ENCODE results near the gene PUS7. TPM values are rescaled to one million over a fixed set of nuclear protein-coding genes. Genes with fewer than 3 reads are reported as not detected.
A peak's percentile ranks its signal among the peaks of the same experiment; 100 is the strongest.

Gene PUS7
- total and polyA plus RNA-seq, 2 of the 8 experiments (the other 6 are each of a cell fraction or from before 2014, with no cell fraction given) = 18.9 to 65.2 TPM

DNA sequence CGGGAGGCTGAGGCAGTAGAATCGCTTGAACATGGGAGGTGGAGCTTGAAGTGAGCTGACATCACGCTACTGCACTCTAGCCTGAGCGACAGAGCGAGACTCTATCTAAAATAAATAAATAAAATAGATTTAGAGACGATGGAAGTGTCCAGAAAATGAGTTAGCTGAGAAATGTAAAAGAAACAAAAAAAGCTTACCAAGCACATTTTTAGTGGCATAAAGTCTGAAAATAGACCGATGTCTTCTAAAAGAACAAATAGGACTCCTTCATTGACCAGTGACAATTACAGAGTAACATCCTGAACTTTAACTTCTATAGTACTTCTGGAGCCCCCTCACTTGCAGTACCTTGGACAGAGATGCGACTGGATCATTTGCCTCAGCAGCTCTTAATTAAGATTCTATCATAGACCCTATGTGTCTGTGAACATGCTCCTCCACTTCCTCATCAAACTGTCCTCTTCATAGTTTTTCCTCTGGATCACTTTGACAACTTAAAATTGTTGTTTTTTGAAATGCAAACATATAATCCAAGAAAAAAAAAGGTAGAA is 108.1 kb downstream of the PUS7 start:
- H3K23me2 ChIP-seq (ENCODE audit: low read depth, low read length) = no peaks in the 10 kb centered on the region
- H2BK15ac ChIP-seq (ENCODE audit: low read length) = no peak overlapping the region
- no peaks in the 10 kb centered on the region for H4K20me1 ChIP-seq (replicated peaks in 1 of 2; ENCODE audit: control insufficient read depth in 1 of 2, insufficient read depth in 2 of 2, low read length in 2 of 2)
- no peak overlapping the region for H3K23ac ChIP-seq (ENCODE audit: insufficient read length)
- no peak overlapping the region for H2BK12ac ChIP-seq (ENCODE audit: low read depth, low read length)
- no peaks in the 10 kb centered on the region for H3K79me1 ChIP-seq (ENCODE audit: low read depth, low read length)
- no peak overlapping the region for H3K14ac ChIP-seq (ENCODE audit: insufficient read length)
- no peak overlapping the region for H2AK5ac ChIP-seq (ENCODE audit: low read depth, low read length)
- no peak overlapping the region for H3K27ac ChIP-seq (ENCODE audit: low read depth, low read length)
- CTCF ChIA-PET (ENCODE audit: partially characterized antibody) = interaction anchor here (1.0 to 3.8 kb wide), 5 partner anchors 8 to 46 kb away, joined by 3 to 20 read pairs (median 5); no protein-coding TSS in a partner anchor
- H4K8ac ChIP-seq (ENCODE audit: extremely low read depth, insufficient read depth, low read length) = no peak overlapping the region
- TF ChIP-seq PHF8 (conservative IDR thresholded peaks at IDR 0.05; ENCODE audit: low read depth, low read length) (no peak), MAFK (IDR thresholded peaks at IDR 0.05; ENCODE audit: low read depth, low read length) (peak; percentile 14; the same call in 1 of the 2 replicates), EGR1 (IDR thresholded peaks at IDR 0.05; ENCODE audit: borderline replicate concordance, low read depth, low read length) (no peak), RXRA (IDR thresholded peaks at IDR 0.05; ENCODE audit: insufficient read depth, low read depth, low read length) (no peak), CHD1 (IDR thresholded peaks at IDR 0.05; ENCODE audit: low read depth, low read length) (no peak), RBBP5 (IDR thresholded peaks at IDR 0.05; ENCODE audit: borderline replicate concordance, low read depth, low read length) (no peak)
- H3K4me2 ChIP-seq (ENCODE audit: insufficient read depth in 1 of 2, low read depth in 2 of 2, low read length in 2 of 2) = no peak overlapping the region
- H3K18ac ChIP-seq (ENCODE audit: extremely low read depth, low read length) = no peak overlapping the region
- no peak overlapping the region for H4K91ac ChIP-seq (replicated peaks; ENCODE audit: insufficient read length, low read length)
- no peak overlapping the region for H2AFZ ChIP-seq (ENCODE audit: low read length)
- no peak overlapping the region for H2BK5ac ChIP-seq (ENCODE audit: low read depth, low read length)
- DNase-seq (ENCODE audit: low read depth in 1 of 2, low spot score in 2 of 2) (no peak), FAIRE-seq (no peak)
- no peaks in the 10 kb centered on the region for H3K4me1 ChIP-seq (replicated peaks in 1 of 4; ENCODE audit: control insufficient read depth in 3 of 4, insufficient read depth in 4 of 4, low read length in 3 of 4)
- H4K5ac ChIP-seq (ENCODE audit: insufficient read length, low read depth, low read length) = no peak overlapping the region
- H3K79me2 ChIP-seq (ENCODE audit: control insufficient read depth in 1 of 2, insufficient read depth in 2 of 2, low read length in 2 of 2) = no peaks in the 10 kb centered on the region
- H3K4ac ChIP-seq (replicated peaks; ENCODE audit: insufficient read length, low read depth, low read length) = no peak overlapping the region
- H3K56ac ChIP-seq (replicated peaks; ENCODE audit: insufficient read length, low read depth, low read length) = no peak overlapping the region
- no peak overlapping the region for H3K9ac ChIP-seq (replicated peaks in 1 of 4; ENCODE audit: extremely low read depth in 1 of 4, low read depth in 3 of 4, low read length in 3 of 4)
- H2BK20ac ChIP-seq (ENCODE audit: low read length) = no peak overlapping the region
- no peaks in the 10 kb centered on the region for H3K27me3 ChIP-seq (replicated peaks in 1 of 4; ENCODE audit: control insufficient read depth in 3 of 4, extremely low read depth in 1 of 4, insufficient read depth in 3 of 4, low read length in 3 of 4)
- no peaks in the 10 kb centered on the region for H3K36me3 ChIP-seq (ENCODE audit: control insufficient read depth in 2 of 4, insufficient read depth in 4 of 4, low read length in 3 of 4)
- peaks cover 0 to 6% of the 10 kb centered on the region in 2 experiments; a peak in 1 of 4 replicates for H3K9me3 ChIP-seq (ENCODE audit: insufficient read depth in 2 of 2, low read depth in 1 of 2, low read length in 1 of 2)
- 92% methylated on average over 8 of the region's 8 CpGs; no CpG with 5 or more reads in 1 of the 2 experiments for WGBS, 2 experiments (ENCODE audit: extremely low coverage in 1 of 2, insufficient coverage in 1 of 2, insufficient read length in 1 of 2, insufficient replicate concordance in 2 of 2, low coverage in 1 of 2, low lambda C conversion rate in 2 of 2, missing lambda C conversion rate in 1 of 2)
- H3K4me3 ChIP-seq (ENCODE audit: extremely low read depth in 1 of 4, insufficient read depth in 2 of 4, low read depth in 3 of 4, low read length in 4 of 4) = no peak overlapping the region
- POLR2A ChIA-PET (ENCODE audit: partially characterized antibody) = interaction anchor here (0.7 kb wide), 1 partner anchor 57 kb away, joined by 3 read pairs; no protein-coding TSS in a partner anchor
- H2BK120ac ChIP-seq (replicated peaks; ENCODE audit: low read depth, low read length) = no peak overlapping the region
